ENCODE results near the gene NFATC2. TPM values are rescaled to one million over a fixed set of nuclear protein-coding genes. Genes with fewer than 3 reads are reported as not detected.

The NFATC2 gene
- total RNA-seq, 2 donors from 2014 or later = 29.4 to 41.1 TPM

- Mint-ChIP-seq H3K27me3 (no peaks in the 10 kb centered on the region), H3K4me1 (peaks cover 49% of the 10 kb centered on the region), H3K36me3 (ENCODE audit: low read depth) (peaks cover 90% of the 10 kb centered on the region), H3K9me3 (peaks cover 3% of the 10 kb centered on the region), H3K27ac (no peak overlapping the region), H3K4me3 (no peak overlapping the region)
- peak; percentile 40 for ATAC-seq (replicated peaks)
Observed at GRCh38 chr20:51434580-51435247, 107.8 kb downstream of the NFATC2 start.

DNA sequence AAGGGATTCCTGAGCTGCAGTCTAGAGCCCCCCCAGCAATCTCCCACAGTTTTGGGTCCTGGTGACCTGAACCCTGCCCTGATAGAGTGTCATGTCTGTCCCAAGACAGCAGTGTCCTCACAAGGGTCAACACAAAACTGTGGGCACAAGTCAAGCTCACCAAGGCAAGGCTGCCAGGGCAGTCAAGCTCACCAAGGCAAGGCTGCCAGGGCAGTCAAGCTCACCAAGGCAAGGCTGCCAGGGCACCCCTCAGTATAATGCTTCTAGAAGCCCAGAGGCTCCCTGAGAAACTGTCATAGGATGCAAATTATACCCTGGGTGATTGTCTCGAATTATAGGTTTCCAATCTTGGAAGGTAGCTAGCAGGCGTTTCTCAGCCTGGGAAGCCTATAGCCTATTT lies 108.5 kb downstream of the NFATC2 start:
- Mint-ChIP-seq H3K9me3 (no peaks in the 10 kb centered on the region), H3K36me3 (ENCODE audit: low read depth) (peaks cover 90% of the 10 kb centered on the region), H3K4me1 (peaks cover 48% of the 10 kb centered on the region), H3K4me3 (no peak overlapping the region), H3K27ac (no peak overlapping the region), H3K27me3 (no peaks in the 10 kb centered on the region)
- ATAC-seq (replicated peaks) = no peak

- peaks cover 40% of the 10 kb centered on the region for H3K4me1 Mint-ChIP-seq
- no peak overlapping the region for H3K4me3 Mint-ChIP-seq
- H3K27ac Mint-ChIP-seq = no peak overlapping the region
- ATAC-seq (replicated peaks) = no peak
- H3K9me3 Mint-ChIP-seq = no peaks in the 10 kb centered on the region
- H3K27me3 Mint-ChIP-seq = no peaks in the 10 kb centered on the region
- peaks cover 90% of the 10 kb centered on the region for H3K36me3 Mint-ChIP-seq (ENCODE audit: low read depth)
Observed at GRCh38 chr20:51432875-51433274, 109.6 kb downstream of the NFATC2 start.

- Mint-ChIP-seq H3K4me1 (peaks cover 40% of the 10 kb centered on the region), H3K27ac (peak overlapping the region; percentile 34), H3K27me3 (no peaks in the 10 kb centered on the region), H3K9me3 (no peaks in the 10 kb centered on the region), H3K4me3 (no peak overlapping the region), H3K36me3 (ENCODE audit: low read depth) (peaks cover 90% of the 10 kb centered on the region)
- ATAC-seq (replicated peaks) = no peak
Observed at GRCh38 chr20:51432251-51432784, 110.2 kb downstream of the NFATC2 start.

- Mint-ChIP-seq H3K4me1 (peaks cover 48% of the 10 kb centered on the region), H3K4me3 (no peak overlapping the region), H3K36me3 (ENCODE audit: low read depth) (peaks cover 94% of the 10 kb centered on the region), H3K9me3 (no peaks in the 10 kb centered on the region), H3K27ac (peak overlapping the region; percentile 11), H3K27me3 (no peaks in the 10 kb centered on the region)
- ATAC-seq (replicated peaks) = peak; percentile 21
Observed at GRCh38 chr20:51431321-51431720, 111.2 kb downstream of the NFATC2 start.

DNA sequence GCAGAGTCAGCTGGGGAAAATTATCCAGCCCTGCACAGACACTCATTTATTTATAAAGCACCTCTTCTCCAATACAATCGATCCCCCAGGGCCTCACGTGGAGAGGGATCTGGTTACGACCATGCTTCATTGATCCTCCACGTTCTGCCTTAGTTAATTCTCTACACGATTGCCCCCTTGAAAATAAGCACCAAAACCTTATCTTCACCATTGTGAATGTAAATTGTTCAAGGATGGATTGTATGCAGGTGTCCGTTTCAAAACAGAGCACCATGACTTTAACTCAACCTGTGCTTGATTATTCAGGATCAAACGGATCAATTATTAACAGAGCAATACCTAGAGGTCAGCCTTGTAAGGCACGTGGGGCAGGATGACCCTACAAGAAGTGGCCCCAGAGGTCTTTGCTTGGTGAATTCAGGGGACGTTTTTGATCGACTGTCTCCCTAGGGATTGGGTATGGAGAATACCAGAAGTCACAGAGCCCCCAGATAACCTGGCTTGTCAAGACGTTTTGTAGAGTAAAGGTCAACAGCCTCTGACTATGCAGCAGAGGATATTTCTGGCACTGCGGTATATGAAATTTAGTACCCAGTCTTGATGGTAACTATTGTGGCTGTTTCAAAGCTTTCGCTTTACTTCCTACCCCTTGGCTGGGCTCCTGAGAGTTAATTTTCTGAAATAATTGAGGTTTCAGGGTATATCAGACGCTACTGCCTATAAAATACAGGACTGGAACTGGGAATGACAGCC lies 112.1 kb downstream of the NFATC2 start:
- ATAC-seq (replicated peaks) = no peak

GRCh38 chr20:51429696-51430095 lies 112.8 kb downstream of the NFATC2 start:
- Mint-ChIP-seq H3K27me3 (no peaks in the 10 kb centered on the region), H3K4me3 (no peak overlapping the region), H3K27ac (peak overlapping the region; percentile 61), H3K9me3 (no peaks in the 10 kb centered on the region), H3K36me3 (ENCODE audit: low read depth) (peaks cover 97% of the 10 kb centered on the region), H3K4me1 (peaks cover 47% of the 10 kb centered on the region)
- ATAC-seq (replicated peaks) = no peak

More for the DNA sequence above, 112.1 kb downstream of the NFATC2 start:
- Mint-ChIP-seq H3K36me3 (ENCODE audit: low read depth) (peaks cover 97% of the 10 kb centered on the region), H3K27me3 (no peaks in the 10 kb centered on the region), H3K27ac (peak overlapping the region; percentile 61), H3K4me1 (peaks cover 47% of the 10 kb centered on the region), H3K9me3 (no peaks in the 10 kb centered on the region), H3K4me3 (no peak overlapping the region)

GRCh38 chr20:51429144-51429482 lies 113.4 kb downstream of the NFATC2 start:
- no peak overlapping the region for H3K4me3 Mint-ChIP-seq
- no peak for ATAC-seq (replicated peaks)
- peaks cover 52% of the 10 kb centered on the region for H3K4me1 Mint-ChIP-seq
- H3K9me3 Mint-ChIP-seq = no peaks in the 10 kb centered on the region
- no peaks in the 10 kb centered on the region for H3K27me3 Mint-ChIP-seq
- peaks cover 97% of the 10 kb centered on the region for H3K36me3 Mint-ChIP-seq (ENCODE audit: low read depth)
- peak overlapping the region; percentile 61 for H3K27ac Mint-ChIP-seq

DNA sequence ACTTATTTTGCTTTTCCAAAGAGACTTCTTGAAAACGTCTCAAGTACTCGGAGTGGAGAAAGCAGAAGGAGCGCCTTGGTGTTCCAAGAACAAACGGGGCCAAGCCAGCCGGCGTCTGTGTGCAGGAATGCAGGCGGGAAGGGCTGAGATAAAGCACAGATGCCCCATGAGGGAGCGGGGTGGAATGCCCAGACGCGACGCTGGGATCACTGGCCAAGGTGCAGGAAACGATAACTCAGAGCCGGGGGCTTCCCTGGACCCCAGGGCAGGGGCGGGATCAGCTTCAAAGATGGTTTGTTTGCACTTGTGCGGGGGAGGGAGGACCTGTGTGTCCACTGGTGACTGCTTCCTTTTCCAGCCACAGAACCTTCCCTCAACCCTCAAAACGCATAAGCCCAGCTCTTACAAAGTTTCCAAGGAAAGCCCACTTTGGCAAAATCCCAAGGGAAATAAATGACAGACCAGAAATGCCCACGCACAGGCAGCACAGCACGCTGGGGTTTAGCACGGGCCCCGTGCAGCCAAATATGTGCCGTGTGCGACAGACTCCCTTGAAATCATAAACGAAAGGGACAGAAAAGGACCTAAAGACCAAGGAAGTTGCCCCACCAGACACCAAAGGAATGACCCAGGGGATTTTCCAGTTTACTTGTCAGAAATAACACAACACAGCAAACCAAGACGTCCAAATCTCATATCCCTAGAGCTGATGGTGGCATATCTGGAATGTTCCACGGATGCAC lies 113.9 kb downstream of the NFATC2 start:
- H3K4me1 Mint-ChIP-seq = peaks cover 57% of the 10 kb centered on the region
- H3K9me3 Mint-ChIP-seq = no peaks in the 10 kb centered on the region
- no peak for ATAC-seq (replicated peaks)
- no peaks in the 10 kb centered on the region for H3K27me3 Mint-ChIP-seq
- H3K4me3 Mint-ChIP-seq = no peak overlapping the region
- H3K27ac Mint-ChIP-seq = peak overlapping the region; percentile 16
- peaks cover 97% of the 10 kb centered on the region for H3K36me3 Mint-ChIP-seq (ENCODE audit: low read depth)

- Mint-ChIP-seq H3K27ac (peak overlapping the region; percentile 16), H3K36me3 (ENCODE audit: low read depth) (peaks cover 95% of the 10 kb centered on the region), H3K27me3 (no peaks in the 10 kb centered on the region), H3K9me3 (no peaks in the 10 kb centered on the region), H3K4me1 (peaks cover 56% of the 10 kb centered on the region), H3K4me3 (peak overlapping the region; percentile 77)
- no peak for ATAC-seq (replicated peaks)
Observed at GRCh38 chr20:51427651-51428291, 114.7 kb downstream of the NFATC2 start.

- Mint-ChIP-seq H3K27ac (peak overlapping the region; percentile 16), H3K27me3 (no peaks in the 10 kb centered on the region), H3K4me3 (peak overlapping the region; percentile 77), H3K36me3 (ENCODE audit: low read depth) (peaks cover 95% of the 10 kb centered on the region), H3K4me1 (peaks cover 60% of the 10 kb centered on the region), H3K9me3 (no peaks in the 10 kb centered on the region)
- ATAC-seq (replicated peaks) = no peak
Observed at GRCh38 chr20:51426718-51427650, 115.5 kb downstream of the NFATC2 start.

GRCh38 chr20:51425347-51426106 lies 117.0 kb downstream of the NFATC2 start:
- Mint-ChIP-seq H3K27ac (peak overlapping the region; percentile 93), H3K27me3 (no peaks in the 10 kb centered on the region), H3K9me3 (no peaks in the 10 kb centered on the region), H3K4me3 (peak overlapping the region; percentile 77), H3K36me3 (ENCODE audit: low read depth) (peaks cover 98% of the 10 kb centered on the region), H3K4me1 (peaks cover 56% of the 10 kb centered on the region)
- peak; percentile 61 for ATAC-seq (replicated peaks)

All from activated T-helper 17 cell treated with anti-CD3 and anti-CD28 coated beads, Interleukin-2, amount 50 U/mL, for 72 hours (primary cell).